ENCODE data around the gene ANTXR2. TPM values are rescaled to one million over a fixed set of nuclear protein-coding genes. Genes with fewer than 3 reads are reported as not detected.

ANTXR2 gene
- total and polyA plus RNA-seq, 2 of the 13 experiments (the other 11 are each of a cell fraction or from before 2014, with no cell fraction given): 4.6 to 14.5 TPM

DNA sequence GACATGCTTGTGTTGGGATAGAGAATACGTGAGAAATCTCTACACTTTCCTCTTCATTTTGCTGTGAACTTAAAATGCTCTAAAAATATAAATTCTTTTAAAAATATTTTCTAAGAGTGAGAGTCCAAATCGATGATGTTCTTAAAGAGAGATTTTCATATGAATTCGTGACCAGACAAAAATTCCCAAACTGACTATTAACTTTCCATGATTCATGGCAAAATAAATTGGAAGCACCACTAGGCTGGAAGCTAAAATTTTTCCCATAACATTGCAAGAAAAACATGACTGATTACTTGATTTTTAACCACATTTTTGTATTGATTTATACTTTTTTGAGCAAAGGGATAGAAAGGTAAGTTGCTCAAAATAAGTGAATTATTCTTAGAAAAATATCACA, 201.1 kb downstream of the ANTXR2 start:
- 1% methylated on average over 3 of the region's 3 CpGs for WGBS (ENCODE audit: low lambda C conversion rate)
- in situ Hi-C loops (cut with HindIII; ENCODE audit: extremely low pct_ligation_motif_present, low pct_unique_long_range_greater_than_20kb): no loop called here
- no peak overlapping the region for H2AFZ ChIP-seq (ENCODE audit: low read length)
- no peak overlapping the region for H3K9ac ChIP-seq (ENCODE audit: insufficient read depth, low read depth, low read length)
- H3K4me1 ChIP-seq (ENCODE audit: insufficient read depth, low read length): no peaks in the 10 kb centered on the region
- no peak for TF ChIP-seq ZMYM2 (CRISPR knock-in tag; IDR thresholded peaks at IDR 0.05)
- no peaks in the 10 kb centered on the region for H3K79me2 ChIP-seq (ENCODE audit: insufficient read depth, low read length)
- intact Hi-C loops (cut with micrococcal nuclease; ENCODE audit: unreplicated experiment): no loop called here
- ChIA-PET POLR2A (no interaction called here), CTCF (ENCODE audit: low intra/inter-chr PET ratio, low total read pairs) (no interaction called here)
- H3K36me3 ChIP-seq (replicated peaks in 1 of 2; ENCODE audit: control insufficient read depth in 1 of 2, insufficient read depth in 2 of 2, low read length in 2 of 2): no peaks in the 10 kb centered on the region
- DNase-seq (ENCODE audit: low spot score) (no peak), FAIRE-seq (no peak), ATAC-seq (no peak)
- no peaks in the 10 kb centered on the region for H4K20me1 ChIP-seq (ENCODE audit: insufficient read depth, low read length)
- no peak overlapping the region for H3K4me2 ChIP-seq (ENCODE audit: low read depth, low read length)
- no peaks in the 10 kb centered on the region for H3K9me3 ChIP-seq (ENCODE audit: low read length)
- H3K4me3 ChIP-seq (replicated peaks in 1 of 3; ENCODE audit: insufficient read depth in 1 of 3, low read depth in 2 of 3, low read length in 3 of 3): no peak overlapping the region
- no peak overlapping the region for H3K27ac ChIP-seq (ENCODE audit: extremely low read length, insufficient read depth, low read length)
- no peaks in the 10 kb centered on the region; a peak in 1 of 5 replicates for H3K27me3 ChIP-seq (ENCODE audit: control insufficient read depth in 1 of 2, insufficient read depth in 2 of 2, low read length in 2 of 2)
- BruUV-seq (replicated peaks): no TSS peak

DNA sequence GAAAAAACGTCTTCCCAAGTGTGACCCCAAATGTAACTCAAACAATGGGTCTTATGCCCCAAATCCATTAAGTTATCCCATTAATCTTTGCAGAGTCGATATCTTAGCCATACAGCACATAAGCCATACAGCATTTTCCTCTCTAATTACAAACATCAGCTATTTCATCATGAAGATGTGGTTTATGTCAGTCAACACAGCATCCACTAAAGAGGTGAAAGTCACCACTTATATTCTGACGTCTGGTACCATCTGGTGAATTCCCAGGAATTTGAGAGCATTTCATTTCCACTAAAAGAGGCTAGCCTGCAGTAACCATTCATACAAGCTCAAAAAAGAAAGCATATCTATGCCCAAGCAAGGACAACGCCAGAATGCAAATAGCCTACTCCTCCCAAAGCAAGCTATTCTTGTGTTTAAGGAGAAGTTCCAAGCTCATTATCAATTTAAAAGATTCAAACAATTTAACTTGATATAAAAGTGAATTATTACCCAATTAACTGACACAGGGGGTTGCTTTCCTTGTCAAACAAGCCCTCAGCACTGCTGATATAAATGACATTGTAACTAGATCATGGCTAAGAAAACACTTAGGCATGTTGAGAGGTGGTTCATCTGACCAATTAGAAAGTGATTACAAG, 203.3 kb downstream of the ANTXR2 start:
- Histone ChIP-seq H3K79me2 (ENCODE audit: insufficient read depth, low read length) (no peaks in the 10 kb centered on the region), H3K4me2 (ENCODE audit: low read depth, low read length) (no peak overlapping the region), H4K20me1 (ENCODE audit: insufficient read depth, low read length) (no peaks in the 10 kb centered on the region), H3K9ac (ENCODE audit: insufficient read depth, low read depth, low read length) (no peak overlapping the region), H3K4me1 (ENCODE audit: insufficient read depth, low read length) (no peaks in the 10 kb centered on the region), H3K27ac (ENCODE audit: extremely low read length, insufficient read depth, low read length) (no peak overlapping the region), H3K9me3 (ENCODE audit: low read length) (no peaks in the 10 kb centered on the region), H3K4me3 (replicated peaks in 1 of 3; ENCODE audit: insufficient read depth in 1 of 3, low read depth in 2 of 3, low read length in 3 of 3) (no peak overlapping the region), H3K36me3 (replicated peaks in 1 of 2; ENCODE audit: control insufficient read depth in 1 of 2, insufficient read depth in 2 of 2, low read length in 2 of 2) (no peaks in the 10 kb centered on the region), H2AFZ (ENCODE audit: low read length) (no peak overlapping the region), H3K27me3 (ENCODE audit: control insufficient read depth in 1 of 2, insufficient read depth in 2 of 2, low read length in 2 of 2) (no peaks in the 10 kb centered on the region)
- TF ChIP-seq ZNF326 (CRISPR knock-in tag; IDR thresholded peaks at IDR 0.05; ENCODE audit: borderline replicate concordance) (no peak), ZBTB1 (CRISPR knock-in tag; IDR thresholded peaks at IDR 0.05; ENCODE audit: borderline replicate concordance) (no peak), ZNF615 (CRISPR knock-in tag; IDR thresholded peaks at IDR 0.05; ENCODE audit: borderline replicate concordance) (no peak), ZNF30 (CRISPR knock-in tag; IDR thresholded peaks at IDR 0.05) (no peak)
- WGBS (ENCODE audit: low lambda C conversion rate): 0% methylated on average over 4 of the region's 4 CpGs
- DNase-seq (ENCODE audit: low spot score) (no peak), ATAC-seq (no peak), FAIRE-seq (no peak)
- in situ Hi-C loops (cut with HindIII; ENCODE audit: extremely low pct_ligation_motif_present, low pct_unique_long_range_greater_than_20kb): no loop called here
- intact Hi-C loops (cut with micrococcal nuclease; ENCODE audit: unreplicated experiment): no loop called here
- POLR2A ChIA-PET: no interaction called here
- BruUV-seq (replicated peaks): no TSS peak
- CTCF ChIA-PET (ENCODE audit: low intra/inter-chr PET ratio, low total read pairs): no interaction called here

Measured in HepG2 (cell line).